HG03097 (cell line): ENCODE results near the gene OR8B4.
"Not testable (repeated sequence)": the region's sequence is repeated elsewhere in the genome, so short reads cannot be mapped to it uniquely, and the experiment has no call there.

Source experiments
- ATAC-seq: cut with Tn5 transposase; IDR thresholded peaks from one replicate; pipeline ENCODE4 v1.9.1; 2021; ENCODE audit not compliant: unreplicated experiment, low FRiP score

OR8B4 gene

DNA sequence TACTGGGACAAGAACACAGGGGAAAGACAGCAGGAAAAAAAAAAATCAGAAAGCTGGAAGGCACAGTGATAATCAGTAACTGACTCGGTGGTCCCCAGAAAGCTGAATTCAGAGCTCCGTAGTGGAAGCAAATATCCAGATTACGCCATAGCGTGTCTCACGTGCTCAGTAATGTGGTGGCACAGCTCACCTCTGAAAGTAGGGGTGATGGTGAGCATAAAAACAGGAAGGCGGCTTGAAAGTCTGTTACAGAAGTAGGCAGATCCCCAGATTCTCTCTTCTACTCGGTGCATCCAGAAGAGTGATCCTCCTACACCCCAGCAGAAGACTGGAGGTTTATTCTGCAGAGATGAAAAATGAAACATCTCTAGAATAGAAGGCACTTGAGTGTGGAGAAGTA, 14.8 kb downstream of the OR8B4 start:
- no peak for ATAC-seq

DNA sequence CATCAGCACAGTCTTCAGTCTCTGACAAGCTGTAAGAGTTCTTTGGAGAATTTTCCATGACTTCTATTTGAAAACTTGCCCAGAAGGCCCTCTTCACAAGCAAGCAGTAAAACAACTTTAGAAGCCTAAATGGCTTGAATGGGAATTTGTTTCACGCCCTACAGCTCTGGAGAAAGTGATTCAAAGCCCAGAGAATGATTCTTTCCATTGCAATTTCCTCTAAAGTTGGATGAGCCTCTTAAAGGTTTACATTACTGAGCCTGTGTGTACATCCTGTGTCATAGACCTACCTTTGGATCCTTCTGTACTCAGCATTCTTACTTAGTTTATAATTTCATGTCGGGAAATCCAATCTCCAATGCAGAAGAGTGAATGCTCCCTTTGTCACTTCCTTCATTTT, 19.1 kb downstream of the OR8B4 start:
- ATAC-seq = no peak

DNA sequence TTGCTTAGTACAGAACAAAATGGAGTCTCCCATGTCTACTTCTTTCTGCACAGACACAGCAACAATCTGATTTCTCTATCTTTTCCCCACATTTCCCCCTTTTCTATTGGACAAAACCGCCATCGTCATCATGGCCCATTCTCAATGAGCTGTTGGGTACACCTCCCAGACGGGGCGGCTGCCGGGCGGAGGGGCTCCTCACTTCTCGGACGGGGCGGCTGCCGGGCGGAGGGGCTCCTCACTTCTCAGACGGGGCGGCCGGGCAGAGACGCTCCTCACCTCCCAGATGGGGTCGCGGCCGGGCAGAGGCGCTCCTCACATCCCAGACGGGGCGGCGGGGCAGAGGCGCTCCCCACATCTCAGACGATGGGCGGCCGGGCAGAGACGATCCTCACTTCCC, 21.5 kb downstream of the OR8B4 start:
- ATAC-seq = not testable (repeated sequence)

DNA sequence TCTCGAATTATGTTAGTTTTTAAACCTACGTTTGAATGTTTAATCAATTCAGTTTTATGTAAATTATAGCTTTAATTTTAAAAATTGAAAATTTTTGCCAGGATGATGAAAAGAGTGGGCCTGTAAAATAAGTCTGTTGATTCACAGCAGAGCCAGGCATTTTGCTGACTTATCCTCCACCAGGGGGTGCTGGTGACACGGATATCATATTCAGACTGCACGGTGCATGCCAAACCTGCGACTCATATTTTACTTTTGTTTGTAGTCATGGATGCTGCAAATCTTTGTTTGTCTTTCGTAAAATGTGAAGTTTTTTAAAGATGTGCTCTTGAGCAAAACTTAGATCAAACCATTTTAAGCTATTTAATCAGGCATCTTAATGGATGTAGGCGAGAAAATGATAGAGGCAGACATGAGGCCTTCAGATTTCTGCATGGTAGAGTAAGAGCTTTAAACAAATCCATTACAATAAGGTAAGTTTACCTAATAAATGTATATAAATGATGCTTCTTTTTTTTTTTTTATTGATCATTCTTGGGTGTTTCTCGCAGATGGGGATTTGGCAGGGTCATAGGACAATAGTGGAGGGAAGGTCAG, 22.2 kb downstream of the OR8B4 start:
- no peak for ATAC-seq

DNA sequence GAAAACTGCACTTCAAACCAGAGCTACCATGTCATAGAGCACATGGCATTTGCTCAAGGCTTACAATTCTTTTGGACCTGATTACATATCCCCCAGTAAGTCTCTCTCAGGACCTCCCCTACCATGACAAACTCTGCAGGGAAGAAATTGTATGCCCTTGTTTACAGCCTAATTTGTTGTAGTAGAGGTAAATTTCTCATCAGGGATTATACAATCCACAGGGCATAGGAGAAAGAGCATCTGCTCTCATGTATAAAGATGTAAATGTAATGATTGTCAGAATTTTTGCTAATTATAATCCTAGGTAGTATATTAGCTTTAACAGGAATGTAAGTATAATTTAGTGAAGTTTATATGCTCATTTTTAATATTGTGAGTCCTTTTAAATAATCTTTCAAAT, 25.7 kb downstream of the OR8B4 start, which contains the start of gene OR8B3:
Gene OR8B3, minus strand, starts transcription at position 101 of the 400 bp plus-strand sequence. CDS start 1,673 bp downstream, outside the sequence.
- ATAC-seq = no peak

DNA sequence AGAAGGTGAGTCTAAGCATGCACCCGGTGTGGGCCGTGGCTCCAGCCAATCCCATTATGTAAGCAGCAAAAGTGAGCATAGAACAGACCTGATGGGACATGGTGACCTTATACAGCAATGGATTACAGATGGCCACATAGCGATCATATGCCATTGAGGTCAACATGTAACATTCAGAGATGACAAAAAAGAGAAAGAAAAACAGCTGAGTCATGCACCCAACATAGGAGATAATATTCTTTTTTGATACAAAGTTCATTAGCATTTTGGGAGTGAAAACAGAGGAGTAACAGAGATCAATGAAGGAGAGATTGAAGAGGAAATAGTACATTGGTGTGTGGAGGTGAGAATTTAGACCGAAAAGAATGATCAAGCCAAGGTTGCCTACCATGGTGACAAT, 27.8 kb downstream of the OR8B4 start:
- ATAC-seq = not testable (repeated sequence)

DNA sequence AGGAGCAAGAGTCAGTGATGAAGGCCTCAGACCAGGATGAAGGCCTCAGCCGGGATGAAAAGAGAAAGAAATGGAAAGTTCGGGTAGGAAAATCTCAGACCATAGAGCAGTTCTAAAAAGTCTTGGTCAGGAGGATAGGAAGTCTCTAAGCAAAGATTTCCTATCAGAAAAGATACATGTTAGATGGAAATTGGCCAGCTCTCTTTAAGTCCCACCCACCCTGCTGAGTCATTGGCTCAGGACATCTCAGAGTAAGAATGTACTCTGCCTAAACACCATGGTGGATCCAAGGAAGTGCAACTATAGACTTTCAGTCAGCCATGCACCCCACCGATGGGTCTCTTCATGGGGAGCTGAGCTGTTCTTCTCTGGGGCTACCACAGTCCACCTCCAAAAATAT, 30.3 kb downstream of the OR8B4 start:
- ATAC-seq = no peak

DNA sequence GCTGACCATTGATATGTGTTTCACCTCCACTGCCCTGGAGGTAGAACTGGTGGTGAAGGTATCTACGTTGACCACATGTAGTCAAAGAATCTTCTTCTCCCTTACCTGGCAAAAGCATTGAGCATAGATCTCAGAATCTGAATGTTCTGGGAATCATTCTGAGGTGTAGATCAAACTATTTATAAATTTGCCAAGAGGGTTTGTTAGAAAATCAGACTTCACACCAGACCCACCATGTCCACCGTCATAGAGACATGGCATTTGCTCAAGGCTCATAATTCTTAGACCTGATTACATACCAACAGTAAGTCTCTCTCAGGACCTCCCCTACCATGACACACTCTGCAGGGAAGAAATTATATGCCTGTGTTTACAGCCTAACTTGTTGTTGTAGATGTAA, 40.3 kb downstream of the OR8B4 start, which contains the start of gene OR8B2:
Gene OR8B2, minus strand, starts transcription at position 101 of the 400 bp plus-strand sequence. CDS start 1,156 bp downstream, outside the sequence.
- ATAC-seq = no peak

DNA sequence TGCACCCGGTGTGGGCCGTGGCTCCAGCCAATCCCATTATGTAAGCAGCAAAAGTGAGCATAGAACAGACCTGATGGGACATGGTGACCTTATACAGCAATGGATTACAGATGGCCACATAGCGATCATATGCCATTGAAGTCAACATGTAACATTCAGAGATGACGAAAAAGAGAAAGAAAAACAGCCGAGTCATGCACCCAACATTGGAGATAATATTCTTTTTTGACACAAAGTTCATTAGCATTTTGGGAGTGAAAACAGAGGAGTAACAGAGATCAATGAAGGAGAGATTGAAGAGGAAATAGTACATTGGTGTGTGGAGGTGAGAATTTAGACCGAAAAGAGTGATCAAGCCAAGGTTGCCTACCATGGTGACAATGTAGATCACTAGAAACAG, 41.8 kb downstream of the OR8B4 start:
- ATAC-seq = not testable (repeated sequence)

DNA sequence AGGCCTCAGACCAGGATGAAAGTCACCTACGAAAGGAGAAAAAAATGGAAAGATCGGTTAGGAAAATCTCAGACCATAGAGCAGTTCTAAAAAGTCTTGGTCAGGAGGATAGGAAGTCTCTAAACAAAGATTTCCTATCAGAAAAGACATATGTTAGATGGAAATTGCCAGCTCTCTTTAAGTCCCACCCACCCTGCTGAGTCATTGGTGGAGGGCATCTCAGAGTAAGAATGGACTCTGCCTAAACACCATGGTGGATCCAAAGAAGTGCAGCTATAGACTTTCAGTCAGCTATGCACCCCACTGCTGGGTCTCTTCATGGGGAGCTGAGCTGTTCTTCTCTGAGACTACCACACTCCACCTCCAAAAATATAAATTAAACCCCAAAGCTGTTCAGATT, 44.1 kb downstream of the OR8B4 start:
- ATAC-seq = no peak

DNA sequence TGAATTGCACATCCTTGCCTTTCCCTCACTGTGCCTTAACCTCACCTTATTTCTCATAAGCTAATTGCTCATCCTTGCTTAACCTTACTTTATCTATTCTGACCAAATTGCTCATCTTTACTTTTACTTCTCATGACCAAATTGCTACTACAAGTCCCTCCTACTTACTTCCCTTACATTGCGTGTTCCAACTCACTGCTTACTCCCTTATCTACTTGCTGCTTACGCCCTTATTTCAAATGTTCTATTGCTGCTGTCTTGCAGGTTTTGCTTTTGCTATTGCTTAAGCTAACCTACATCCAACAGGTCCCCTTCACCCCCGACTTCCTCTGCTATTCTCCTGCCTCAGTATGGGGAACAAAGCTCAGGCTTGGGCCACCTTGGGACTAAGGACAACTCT, 48.4 kb downstream of the OR8B4 start:
- no peak for ATAC-seq
